ENCODE data around the gene BBX.

DNA sequence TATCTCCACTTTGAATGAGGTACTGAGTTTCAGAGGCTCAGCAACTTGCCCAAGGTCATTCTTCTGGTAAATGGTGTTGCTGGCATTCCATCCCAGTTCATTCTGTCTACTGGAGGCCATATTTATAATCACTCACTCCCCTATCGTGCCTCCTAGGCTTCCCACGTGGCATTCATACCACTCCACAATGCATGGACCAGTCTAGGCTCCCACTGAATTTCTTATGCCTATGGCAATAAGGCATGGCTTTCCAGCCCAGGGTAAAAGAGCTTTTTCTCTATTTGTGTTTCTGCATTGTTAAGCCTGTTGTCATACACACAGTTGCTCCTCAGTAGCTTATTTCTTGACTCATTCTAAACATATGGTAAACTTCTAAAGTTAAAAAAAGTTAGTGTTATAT, 19.9 kb downstream of the BBX start:
- TF ChIP-seq, protein P1, sequence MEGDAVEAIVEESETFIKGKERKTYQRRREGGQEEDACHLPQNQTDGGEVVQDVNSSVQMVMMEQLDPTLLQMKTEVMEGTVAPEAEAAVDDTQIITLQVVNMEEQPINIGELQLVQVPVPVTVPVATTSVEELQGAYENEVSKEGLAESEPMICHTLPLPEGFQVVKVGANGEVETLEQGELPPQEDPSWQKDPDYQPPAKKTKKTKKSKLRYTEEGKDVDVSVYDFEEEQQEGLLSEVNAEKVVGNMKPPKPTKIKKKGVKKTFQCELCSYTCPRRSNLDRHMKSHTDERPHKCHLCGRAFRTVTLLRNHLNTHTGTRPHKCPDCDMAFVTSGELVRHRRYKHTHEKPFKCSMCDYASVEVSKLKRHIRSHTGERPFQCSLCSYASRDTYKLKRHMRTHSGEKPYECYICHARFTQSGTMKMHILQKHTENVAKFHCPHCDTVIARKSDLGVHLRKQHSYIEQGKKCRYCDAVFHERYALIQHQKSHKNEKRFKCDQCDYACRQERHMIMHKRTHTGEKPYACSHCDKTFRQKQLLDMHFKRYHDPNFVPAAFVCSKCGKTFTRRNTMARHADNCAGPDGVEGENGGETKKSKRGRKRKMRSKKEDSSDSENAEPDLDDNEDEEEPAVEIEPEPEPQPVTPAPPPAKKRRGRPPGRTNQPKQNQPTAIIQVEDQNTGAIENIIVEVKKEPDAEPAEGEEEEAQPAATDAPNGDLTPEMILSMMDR (IDR thresholded peaks at IDR 0.05; ENCODE audit: insufficient read depth, low read length): no peak
- TF ChIP-seq, protein P2, sequence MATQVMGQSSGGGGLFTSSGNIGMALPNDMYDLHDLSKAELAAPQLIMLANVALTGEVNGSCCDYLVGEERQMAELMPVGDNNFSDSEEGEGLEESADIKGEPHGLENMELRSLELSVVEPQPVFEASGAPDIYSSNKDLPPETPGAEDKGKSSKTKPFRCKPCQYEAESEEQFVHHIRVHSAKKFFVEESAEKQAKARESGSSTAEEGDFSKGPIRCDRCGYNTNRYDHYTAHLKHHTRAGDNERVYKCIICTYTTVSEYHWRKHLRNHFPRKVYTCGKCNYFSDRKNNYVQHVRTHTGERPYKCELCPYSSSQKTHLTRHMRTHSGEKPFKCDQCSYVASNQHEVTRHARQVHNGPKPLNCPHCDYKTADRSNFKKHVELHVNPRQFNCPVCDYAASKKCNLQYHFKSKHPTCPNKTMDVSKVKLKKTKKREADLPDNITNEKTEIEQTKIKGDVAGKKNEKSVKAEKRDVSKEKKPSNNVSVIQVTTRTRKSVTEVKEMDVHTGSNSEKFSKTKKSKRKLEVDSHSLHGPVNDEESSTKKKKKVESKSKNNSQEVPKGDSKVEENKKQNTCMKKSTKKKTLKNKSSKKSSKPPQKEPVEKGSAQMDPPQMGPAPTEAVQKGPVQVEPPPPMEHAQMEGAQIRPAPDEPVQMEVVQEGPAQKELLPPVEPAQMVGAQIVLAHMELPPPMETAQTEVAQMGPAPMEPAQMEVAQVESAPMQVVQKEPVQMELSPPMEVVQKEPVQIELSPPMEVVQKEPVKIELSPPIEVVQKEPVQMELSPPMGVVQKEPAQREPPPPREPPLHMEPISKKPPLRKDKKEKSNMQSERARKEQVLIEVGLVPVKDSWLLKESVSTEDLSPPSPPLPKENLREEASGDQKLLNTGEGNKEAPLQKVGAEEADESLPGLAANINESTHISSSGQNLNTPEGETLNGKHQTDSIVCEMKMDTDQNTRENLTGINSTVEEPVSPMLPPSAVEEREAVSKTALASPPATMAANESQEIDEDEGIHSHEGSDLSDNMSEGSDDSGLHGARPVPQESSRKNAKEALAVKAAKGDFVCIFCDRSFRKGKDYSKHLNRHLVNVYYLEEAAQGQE (IDR thresholded peaks at IDR 0.05; ENCODE audit: insufficient replicate concordance, low read depth): no peak
